ENCODE measurements around the gene OLFM1. TPM values are rescaled to one million over a fixed set of nuclear protein-coding genes. Genes with fewer than 3 reads are reported as not detected.

OLFM1 gene
- total RNA-seq, 6 experiments from 2014 or later: 1.1 to 5.9 (median 3.5) TPM

DNA sequence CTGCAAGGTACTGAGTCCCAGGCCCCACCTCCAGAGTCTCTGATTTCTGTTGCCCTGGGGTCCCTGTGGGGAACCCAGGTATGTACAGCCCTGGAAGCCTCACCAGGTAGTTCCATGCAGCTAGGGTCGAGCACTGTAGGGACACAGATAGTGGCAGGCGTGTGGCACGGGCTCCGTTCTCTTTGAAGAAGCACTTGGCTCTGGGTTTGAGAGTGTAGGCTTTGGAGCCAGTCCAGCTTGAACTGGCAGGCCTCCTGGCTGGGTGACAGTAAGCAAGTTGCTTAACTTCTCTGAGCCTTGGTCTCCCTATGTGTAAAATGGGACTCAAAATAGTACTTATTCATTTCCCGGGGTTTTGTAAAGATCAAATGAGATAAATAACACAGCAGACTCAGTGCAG, 5.6 kb downstream of the OLFM1 start:
- H3K27me3 ChIP-seq: peaks cover 0 to 14% of the 10 kb centered on the region in 2 donors
- H3K4me1 ChIP-seq: no peaks in the 10 kb centered on the region
- no peak overlapping the region for H3K27ac ChIP-seq
- H3K9me3 ChIP-seq: no peaks in the 10 kb centered on the region
- intact Hi-C loops (cut with DNase I): no loop called here
- no peak overlapping the region for H3K4me3 ChIP-seq
- no peaks in the 10 kb centered on the region for H3K36me3 ChIP-seq
- 59% methylated on average over 4 of the region's 5 CpGs for WGBS (ENCODE audit: insufficient coverage, low coverage, low lambda C conversion rate, missing lambda C conversion rate)
- no peak for DNase-seq
- ATAC-seq: no peak
- TF ChIP-seq, protein P1, sequence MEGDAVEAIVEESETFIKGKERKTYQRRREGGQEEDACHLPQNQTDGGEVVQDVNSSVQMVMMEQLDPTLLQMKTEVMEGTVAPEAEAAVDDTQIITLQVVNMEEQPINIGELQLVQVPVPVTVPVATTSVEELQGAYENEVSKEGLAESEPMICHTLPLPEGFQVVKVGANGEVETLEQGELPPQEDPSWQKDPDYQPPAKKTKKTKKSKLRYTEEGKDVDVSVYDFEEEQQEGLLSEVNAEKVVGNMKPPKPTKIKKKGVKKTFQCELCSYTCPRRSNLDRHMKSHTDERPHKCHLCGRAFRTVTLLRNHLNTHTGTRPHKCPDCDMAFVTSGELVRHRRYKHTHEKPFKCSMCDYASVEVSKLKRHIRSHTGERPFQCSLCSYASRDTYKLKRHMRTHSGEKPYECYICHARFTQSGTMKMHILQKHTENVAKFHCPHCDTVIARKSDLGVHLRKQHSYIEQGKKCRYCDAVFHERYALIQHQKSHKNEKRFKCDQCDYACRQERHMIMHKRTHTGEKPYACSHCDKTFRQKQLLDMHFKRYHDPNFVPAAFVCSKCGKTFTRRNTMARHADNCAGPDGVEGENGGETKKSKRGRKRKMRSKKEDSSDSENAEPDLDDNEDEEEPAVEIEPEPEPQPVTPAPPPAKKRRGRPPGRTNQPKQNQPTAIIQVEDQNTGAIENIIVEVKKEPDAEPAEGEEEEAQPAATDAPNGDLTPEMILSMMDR (IDR thresholded peaks at IDR 0.05): no peak
- no peak for TF ChIP-seq POLR2A (IDR thresholded peaks at IDR 0.05)

DNA sequence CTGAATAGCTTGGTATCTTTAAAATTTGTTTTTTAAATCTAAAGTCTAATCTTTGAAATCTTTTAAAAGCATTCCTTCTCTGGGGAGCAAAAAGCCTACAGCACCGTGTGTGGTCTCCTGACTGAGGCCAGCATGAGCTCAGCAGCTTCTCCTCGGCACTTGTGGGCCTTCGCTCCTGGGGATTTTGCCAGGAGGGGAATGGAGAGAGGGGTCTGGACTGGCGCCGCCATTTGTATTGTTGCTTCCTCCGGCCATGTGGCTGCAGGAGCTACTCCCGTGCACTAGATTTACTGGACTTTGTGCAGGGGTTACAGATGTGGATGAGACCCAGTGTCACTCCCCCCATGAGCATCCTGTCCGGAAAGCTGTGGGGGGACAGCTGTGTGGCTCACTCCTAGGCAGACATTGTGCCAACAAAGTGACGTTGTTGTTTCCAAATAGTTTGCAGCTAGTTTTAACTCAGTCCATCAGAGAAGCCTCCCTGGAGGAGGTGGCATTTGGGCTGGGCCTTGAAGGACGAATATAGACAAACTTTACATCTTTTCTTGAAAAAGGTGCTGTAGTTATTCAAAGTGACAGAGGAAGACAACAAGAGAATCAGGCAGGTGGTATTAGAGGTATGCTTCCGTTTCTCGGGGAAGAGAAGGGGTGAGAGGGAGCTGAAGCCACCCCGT, 6.6 kb downstream of the OLFM1 start:
- no peak for ATAC-seq
- H3K36me3 ChIP-seq: no peaks in the 10 kb centered on the region
- no peak for TF ChIP-seq POLR2A (IDR thresholded peaks at IDR 0.05)
- TF ChIP-seq, protein P1 (IDR thresholded peaks at IDR 0.05): no peak
- H3K4me1 ChIP-seq: no peaks in the 10 kb centered on the region
- intact Hi-C loops (cut with DNase I): no loop called here
- H3K4me3 ChIP-seq: no peak overlapping the region
- H3K27ac ChIP-seq: no peak overlapping the region
- no peak for DNase-seq
- 49% methylated on average over 10 of the region's 13 CpGs for WGBS (ENCODE audit: insufficient coverage, low coverage, low lambda C conversion rate, missing lambda C conversion rate)
- peaks cover 0 to 5% of the 10 kb centered on the region in 2 donors for H3K27me3 ChIP-seq
- H3K9me3 ChIP-seq: no peaks in the 10 kb centered on the region

DNA sequence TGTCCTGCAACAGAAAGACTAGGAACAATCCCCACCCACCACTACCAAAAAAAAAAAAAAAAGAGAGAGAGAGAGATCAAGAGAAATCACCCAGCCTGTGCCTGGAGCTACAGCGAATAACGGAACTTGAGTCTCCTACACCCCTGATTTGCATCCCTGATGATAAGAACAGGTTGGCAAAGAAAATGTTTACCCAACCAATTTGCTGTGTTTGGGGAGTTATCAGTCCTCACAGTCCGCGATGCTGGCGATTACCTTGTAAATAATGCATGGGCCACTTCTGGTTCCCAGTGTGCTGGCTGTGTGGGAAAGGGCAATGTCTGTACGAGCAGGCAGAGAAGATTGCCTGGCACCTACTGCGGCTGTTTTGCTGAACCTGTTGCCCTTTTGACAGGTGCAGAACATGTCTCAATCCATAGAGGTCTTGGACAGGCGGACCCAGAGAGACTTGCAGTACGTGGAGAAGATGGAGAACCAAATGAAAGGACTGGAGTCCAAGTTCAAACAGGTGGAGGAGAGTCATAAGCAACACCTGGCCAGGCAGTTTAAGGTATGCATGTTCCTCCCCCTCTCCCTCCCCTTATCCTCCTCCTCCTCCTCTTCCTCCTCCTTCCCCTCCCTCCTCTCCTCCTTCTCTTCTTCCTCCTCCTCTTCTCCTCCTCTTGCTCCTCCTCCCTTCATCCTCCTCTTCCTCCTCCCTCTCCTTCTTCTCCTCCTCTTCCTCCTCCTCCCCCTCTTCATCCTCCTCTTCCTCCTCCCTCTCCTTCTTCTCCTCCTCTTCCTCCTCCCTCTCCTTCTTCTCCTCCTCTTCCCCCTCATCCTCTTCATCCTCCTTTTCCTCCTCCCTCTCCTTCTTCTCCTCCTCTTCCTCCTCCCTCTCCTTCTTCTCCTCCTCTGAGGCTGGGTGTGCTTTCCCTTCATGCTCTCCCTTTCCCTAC, 8.3 kb downstream of the OLFM1 start:
- ATAC-seq (no peak), DNase-seq (no peak)
- no peaks in the 10 kb centered on the region for H3K27me3 ChIP-seq
- WGBS (ENCODE audit: insufficient coverage, low coverage, low lambda C conversion rate, missing lambda C conversion rate): 21% methylated on average over 9 of the region's 9 CpGs
- no peaks in the 10 kb centered on the region for H3K9me3 ChIP-seq
- no peaks in the 10 kb centered on the region for H3K4me1 ChIP-seq
- no peak overlapping the region for H3K27ac ChIP-seq
- intact Hi-C loops (cut with DNase I): no loop called here
- no peaks in the 10 kb centered on the region for H3K36me3 ChIP-seq
- H3K4me3 ChIP-seq: no peak overlapping the region
- no peak for TF ChIP-seq POLR2A (IDR thresholded peaks at IDR 0.05)
- TF ChIP-seq, protein P1 (IDR thresholded peaks at IDR 0.05): no peak

DNA sequence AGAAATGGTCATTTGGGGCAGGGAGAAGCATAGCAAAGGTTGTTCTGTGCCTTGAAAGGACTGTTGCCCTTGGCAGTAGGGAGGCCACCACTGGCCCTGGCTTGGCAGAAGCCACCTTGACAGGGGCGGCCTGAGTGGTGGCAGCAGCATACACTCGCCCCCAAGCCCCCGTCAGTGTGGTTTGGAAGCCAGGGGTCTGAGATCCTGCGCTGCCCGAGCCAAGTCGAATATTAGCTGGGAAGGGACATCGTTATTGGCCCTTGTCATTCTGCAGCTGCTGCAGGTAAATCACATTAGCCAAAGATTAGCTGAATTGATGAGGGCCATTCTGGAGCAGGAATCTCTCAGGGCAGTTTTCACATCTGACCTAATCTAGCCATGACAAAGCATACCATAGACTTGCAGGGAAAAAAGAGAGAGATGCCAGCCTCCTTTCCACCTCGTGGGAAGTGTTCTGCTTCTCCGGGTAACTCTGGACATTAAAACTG, 9.0 kb downstream of the OLFM1 start:
- ATAC-seq (no peak), DNase-seq (no peak)
- H3K27ac ChIP-seq: no peak overlapping the region
- WGBS (ENCODE audit: insufficient coverage, low coverage, low lambda C conversion rate, missing lambda C conversion rate): 69% methylated on average over 7 of the region's 9 CpGs
- no peaks in the 10 kb centered on the region for H3K9me3 ChIP-seq
- H3K36me3 ChIP-seq: no peaks in the 10 kb centered on the region
- H3K27me3 ChIP-seq: no peaks in the 10 kb centered on the region
- no peak overlapping the region for H3K4me3 ChIP-seq
- no peaks in the 10 kb centered on the region for H3K4me1 ChIP-seq
- no peak for TF ChIP-seq POLR2A (IDR thresholded peaks at IDR 0.05)
- TF ChIP-seq, protein P1 (IDR thresholded peaks at IDR 0.05): no peak
- intact Hi-C loops (cut with DNase I): no loop called here

Data from right lobe of liver (tissue), 6 donors.